SKM-1 treated with dmso at 0.1 percent for 144 hours (cell line): ENCODE measurements around the gene CLK2.
"Not testable (repeated sequence)": the region's sequence is repeated elsewhere in the genome, so short reads cannot be mapped to it uniquely, and the experiment has no call there.

ENCODE experiments used
- DNase-seq: peaks from one replicate; lab custom pipeline; 2025; ENCODE audit not compliant: unreplicated experiment; lab: John Stamatoyannopoulos, UW

The CLK2 gene

GRCh38 chr1:155268630-155269029 lies 4.7 kb downstream of the CLK2 start:
- DNase-seq = no peak

- no peak for DNase-seq
Measured at GRCh38 chr1:155267373-155267772, 5.9 kb downstream of the CLK2 start.

- DNase-seq = no peak
Measured at GRCh38 chr1:155266553-155266952, 6.8 kb downstream of the CLK2 start.

DNA sequence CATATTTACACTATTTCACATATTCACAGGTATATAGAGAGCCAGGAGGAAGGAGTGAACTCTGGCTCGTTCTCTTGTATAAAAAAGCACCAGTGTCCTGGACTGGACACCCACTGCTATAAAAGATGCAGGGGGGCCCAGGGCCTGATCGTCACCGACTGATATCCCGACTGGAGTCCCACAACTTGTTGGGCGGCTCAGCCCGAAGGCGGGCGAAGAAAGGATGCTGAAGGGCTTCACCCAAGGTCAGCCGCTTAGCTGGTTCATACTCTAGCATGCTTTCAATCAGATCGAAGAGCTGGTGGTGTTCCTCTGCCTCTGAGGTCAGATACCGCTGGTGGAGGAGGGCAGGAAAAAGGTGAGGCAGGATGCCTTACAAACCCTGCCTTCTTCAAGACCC lies 10.2 kb downstream of the CLK2 start:
- DNase-seq = no peak

DNA sequence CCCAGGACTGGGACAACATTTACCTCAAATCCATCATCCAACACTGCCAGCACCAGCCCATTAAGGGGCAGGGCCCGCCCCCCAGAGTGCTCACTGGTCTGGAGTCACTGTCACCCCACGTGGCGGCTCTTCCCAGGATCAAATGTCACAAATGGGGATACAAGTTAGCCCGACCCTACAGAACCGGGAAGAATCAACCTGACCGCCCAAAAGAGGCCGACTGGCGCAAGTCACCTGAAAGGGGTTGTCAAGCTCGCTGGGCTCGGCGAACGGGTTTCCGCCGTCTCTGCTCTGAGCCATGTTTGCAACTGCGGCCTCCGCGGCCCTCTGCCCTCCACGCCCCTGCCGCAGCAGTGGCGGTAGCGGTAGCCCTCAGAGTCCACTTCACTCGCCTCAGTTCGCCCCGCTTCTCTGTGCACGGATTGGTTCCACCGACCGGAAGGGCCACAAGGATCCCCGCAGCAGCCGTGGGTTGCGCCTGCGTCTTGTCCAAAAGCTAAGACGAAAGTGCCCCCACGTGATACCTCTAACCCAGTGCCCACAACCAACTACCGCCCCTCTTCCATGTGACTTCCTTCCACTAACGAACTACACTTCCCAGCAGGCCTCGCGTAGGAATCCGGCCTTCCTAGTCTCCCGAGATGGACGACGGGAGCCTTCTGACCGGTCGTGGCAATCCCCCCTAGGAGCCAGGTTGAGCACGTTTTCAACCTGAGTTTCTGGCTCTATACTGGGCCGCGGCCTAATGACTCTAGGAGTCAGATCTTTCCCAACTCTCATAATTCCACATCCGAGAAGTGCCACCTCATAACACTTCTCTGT lies 11.2 kb downstream of the CLK2 start, which contains the start of gene SCAMP3:
Gene SCAMP3, minus strand, starts transcription at position 509 of the 822 bp plus-strand sequence. Its CDS starts 209 bp downstream, at position 300.
- peak; percentile 100 for DNase-seq

DNA sequence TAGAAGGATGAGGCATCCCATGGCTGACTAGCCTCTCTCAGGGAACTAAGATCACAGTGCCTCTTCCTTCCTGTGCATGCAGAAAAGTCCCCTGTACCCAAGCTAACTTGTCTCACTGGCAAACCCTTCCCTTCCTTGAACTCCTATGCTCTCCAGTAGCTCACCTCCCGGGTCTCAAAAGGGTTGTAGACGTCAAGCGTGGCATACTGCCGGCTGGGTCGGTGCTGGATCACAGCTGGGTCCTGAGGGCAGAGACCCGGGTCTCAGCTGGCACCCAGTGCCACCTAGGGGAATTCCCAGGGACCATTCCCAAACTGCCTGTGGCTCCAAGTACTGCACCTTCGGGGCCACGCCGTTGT lies 11.8 kb downstream of the CLK2 start:
- DNase-seq = no peak

DNA sequence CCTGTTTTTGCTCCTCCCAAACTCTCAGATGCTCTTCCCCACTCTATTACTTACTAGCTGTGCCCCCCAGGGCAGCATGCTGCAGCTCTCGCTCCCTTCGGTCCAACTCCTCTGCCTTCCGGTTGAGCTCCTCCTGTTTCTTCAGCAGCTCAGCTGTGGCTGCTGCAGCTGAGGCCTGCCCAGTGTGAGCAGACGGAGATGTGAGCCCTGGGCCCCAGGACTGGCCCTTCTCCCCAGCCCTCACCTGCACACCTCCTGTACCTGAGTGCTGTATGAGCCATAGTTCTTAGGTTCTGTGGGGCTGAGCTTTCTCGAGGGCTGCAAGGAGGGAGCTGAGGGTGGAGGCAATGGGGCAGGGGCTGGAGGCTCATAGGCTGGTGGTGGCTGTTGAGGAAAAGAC lies 13.0 kb downstream of the CLK2 start:
- DNase-seq = no peak

GRCh38 chr1:155256058-155256852 lies 17.0 kb downstream of the CLK2 start:
- DNase-seq = no peak

DNA sequence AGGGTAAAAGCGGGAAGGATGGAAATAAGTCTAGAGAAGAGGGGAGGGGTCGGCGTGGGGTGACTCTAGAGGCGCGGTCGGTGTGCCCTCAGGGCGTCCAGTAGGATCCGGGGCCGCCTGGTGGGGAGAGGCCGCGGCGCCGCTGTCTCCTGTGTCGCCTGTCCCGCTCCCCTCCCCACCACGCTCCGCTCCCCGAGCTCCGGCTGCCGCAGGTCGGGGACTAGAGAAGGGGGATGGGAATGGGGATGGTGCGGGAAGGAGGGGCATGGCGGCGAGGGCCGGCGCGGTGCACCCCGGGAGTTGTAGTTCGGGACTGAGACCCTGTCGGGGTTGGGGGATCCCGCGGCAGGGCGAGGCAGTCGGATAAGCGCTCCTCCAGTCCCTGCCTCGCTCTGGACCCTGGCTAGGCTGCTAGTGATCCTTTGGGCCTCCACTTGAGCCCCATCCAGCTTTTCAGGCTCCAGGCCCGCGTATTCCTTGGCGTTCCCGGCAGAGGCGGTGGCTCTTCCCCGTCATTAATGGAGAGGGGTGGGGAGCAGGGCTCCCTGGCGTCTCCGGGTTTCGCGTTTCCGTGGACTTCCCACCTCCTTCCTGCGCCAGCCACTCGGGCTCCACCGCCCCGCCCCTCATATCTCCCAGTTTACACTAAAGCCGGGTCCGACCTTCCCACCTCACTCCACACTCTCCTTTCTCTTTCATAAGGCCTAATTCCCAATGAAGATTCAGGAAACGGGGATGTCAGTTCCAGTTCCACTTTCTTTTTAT lies 17.9 kb downstream of the CLK2 start, which contains the start of gene ENTREP3:
Gene ENTREP3, minus strand, starts transcription at position 241 of the 765 bp plus-strand sequence. CDS start 606 bp downstream, outside the sequence.
- DNase-seq = peak; percentile 71

GRCh38 chr1:155254714-155255242 lies 18.5 kb downstream of the CLK2 start:
- DNase-seq = no peak

DNA sequence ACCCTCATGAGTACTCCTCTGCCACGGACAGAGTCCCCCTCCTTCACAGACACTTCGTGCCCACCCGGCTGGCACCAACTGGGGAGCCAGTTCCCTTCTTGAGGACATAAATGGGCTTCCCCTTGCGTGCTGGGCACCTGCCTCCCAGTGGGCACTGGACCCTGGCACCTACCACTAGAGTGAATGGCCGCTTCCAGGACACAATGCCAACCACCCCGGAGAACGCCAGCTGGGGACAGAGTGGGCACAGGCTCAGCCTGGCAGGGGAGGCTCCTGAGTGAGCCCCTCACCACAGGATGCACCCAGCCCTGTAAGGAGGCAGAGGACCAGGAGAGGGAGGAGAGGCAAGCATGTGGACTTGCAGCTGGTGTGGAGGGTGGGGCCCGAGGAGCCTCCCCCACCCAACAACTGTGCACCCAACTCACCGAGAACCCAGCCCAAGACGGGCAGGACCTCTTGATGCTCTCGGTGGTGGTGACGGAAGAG lies 19.0 kb downstream of the CLK2 start:
- no peak for DNase-seq

DNA sequence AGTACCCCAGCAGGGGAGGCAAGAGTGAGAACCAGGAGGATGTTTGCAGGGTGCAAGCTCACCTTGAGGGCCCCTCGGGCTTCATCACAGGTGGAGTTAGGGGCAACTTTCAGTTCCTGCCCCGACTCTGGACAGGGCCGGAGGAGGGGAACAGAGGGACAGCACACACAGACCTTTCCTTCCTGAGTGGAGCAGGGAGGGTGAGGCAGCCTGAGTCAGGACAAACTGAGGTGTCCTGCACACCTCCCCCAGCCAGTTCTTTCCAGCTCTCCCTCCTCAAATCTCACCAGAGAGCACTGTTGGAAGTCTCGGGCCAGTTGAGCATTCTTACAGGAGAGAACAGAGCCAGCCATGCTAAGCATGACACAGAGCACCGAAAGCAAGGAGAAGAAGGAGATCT lies 19.5 kb downstream of the CLK2 start:
- no peak for DNase-seq

- peak; percentile 11 for DNase-seq
Measured at GRCh38 chr1:155253208-155253607, 20.1 kb downstream of the CLK2 start.

DNA sequence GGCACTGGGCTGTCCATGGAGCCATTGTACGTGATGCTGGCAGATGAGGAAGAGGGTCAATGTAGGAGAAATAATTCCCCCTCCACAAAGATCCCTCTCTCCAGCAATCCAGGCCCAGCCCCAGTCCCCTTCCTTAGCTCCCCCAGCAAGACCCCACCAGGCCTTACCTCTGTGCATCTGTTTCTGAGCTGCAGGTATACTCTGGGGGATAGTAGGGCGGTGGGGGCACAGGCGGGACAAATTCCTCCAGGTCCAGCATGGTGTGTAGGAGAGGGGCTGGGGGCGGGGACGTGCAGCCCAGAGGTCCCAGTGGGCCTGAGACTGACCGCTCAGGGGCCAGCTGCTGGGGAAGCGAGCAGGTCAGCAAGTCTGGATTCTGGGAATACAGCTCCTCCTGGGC lies 21.7 kb downstream of the CLK2 start:
- DNase-seq = no peak

- peak; percentile 98 for DNase-seq
Measured at GRCh38 chr1:155250633-155251449, 22.5 kb downstream of the CLK2 start.

DNA sequence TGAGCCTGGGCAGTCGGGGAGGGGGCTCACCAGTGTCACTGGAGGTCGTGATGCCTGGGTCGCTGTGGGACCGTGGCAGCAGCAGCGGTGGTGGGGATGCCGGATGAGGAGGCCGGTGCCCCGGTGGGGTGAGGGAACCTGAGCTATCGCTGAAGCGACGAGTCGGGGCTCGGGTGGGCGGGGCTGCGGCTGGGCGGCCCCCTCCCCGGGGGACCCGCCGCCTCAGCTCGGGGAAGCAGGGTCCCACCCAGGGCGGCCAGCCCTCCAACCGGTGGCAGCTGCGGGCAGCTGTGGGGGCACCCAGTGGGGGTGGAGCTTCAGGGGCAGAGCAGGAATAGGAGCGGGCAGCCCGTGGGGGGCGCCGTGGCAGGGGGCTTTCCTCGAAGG lies 23.1 kb downstream of the CLK2 start:
- DNase-seq = no peak

DNA sequence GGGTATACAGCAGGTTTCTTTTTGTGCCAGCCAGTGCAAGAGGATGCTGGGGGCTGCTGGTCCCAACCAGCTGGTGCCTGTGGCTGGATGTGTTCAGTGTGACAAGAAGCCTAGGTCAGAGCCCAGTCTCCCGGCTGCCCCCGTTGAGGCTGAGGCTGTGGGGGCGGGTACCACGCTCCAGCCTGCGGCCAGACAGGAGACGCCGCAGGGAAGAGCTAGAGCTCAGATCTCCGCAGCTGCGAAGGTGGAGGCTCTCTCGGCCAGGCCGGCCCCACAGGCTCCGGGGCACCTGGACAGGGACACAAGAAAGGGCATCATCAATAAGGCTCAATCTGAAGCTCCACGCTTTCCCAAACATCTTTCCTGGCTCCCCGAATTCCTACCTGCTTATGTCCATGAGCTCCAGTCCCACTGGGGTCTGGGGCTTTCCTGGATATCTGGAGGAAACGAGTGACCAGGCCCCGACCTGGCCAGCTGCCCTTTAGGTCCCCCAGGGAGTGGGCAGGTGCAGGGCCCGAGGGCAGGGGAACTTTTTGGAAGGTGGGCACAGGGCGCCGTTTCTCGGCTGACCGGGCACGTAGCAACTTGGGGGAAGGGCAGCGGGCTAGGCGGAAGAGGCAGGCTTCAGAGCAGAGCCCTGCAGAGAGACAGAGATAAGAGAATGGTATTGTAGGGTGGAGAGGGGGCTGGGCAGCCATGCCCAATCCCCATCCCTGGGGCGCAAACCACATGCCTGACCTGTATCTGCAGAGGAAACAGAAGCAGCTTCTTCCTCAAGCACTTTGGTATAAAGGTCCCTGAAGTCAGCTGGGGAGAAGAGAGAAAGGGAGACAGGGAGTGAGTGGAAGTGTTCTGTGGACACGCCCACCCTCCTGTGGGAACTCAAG lies 25.4 kb downstream of the CLK2 start:
- no peak for DNase-seq

- DNase-seq = not testable (repeated sequence)
Measured at GRCh38 chr1:155246796-155247195, 26.5 kb downstream of the CLK2 start.

DNA sequence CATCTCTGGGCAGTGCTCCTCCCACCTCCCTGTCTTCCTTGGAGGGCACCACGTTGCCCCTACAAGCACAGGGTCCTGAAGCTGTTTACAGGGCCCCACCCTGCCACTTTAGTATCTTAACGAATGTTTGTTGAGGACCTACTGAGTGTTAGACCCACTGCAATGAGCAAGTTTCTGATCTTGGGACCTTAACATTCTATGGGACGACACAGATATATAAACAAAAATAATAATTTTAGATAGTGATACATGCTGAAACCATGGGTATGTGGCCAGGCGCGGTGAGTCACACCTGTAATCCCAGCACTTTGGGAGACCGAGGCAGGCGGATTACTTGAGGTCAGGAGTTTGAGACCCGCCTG lies 28.2 kb downstream of the CLK2 start:
- no peak for DNase-seq
